HepG2 (cell line): ENCODE data around the gene UNG. TPM values are rescaled to one million over a fixed set of nuclear protein-coding genes. Genes with fewer than 3 reads are reported as not detected.
A peak's percentile ranks its signal among the peaks of the same experiment; 100 is the strongest.

Experiments used
- CEBPG ChIP-seq: IDR thresholded peaks from 2 replicates; pipeline ENCODE4 v1.6.1; 2016
- CERS6 ChIP-seq: sonication (generic); formaldehyde crosslinking; IDR thresholded peaks from 2 replicates; pipeline ENCODE4 v1.5.0; 2020; ENCODE audit warnings: missing genetic modification reagents
- GATAD1 ChIP-seq: IDR thresholded peaks from 2 replicates; pipeline ENCODE4 v1.6.1; 2016; ENCODE audit warnings: missing genetic modification reagents, missing compliant biosample characterization
- KDM4B ChIP-seq: sonication (generic); formaldehyde crosslinking; IDR thresholded peaks from 2 replicates; pipeline ENCODE4 v1.4.0; 2020; ENCODE audit warnings: missing genetic modification reagents
- MTERF4 ChIP-seq: sonication (generic); formaldehyde crosslinking; IDR thresholded peaks from 2 replicates; pipeline ENCODE4 v1.8.0; 2023; ENCODE audit warnings: mild to moderate bottlenecking, missing genetic modification reagents
- PCBP2 ChIP-seq: fragments of 200-400 bp; formaldehyde crosslinking; optimal IDR thresholded peaks from 2 replicates; pipeline ENCODE3; 2018; ENCODE audit warnings: low read length, low read depth; ENCODE audit not compliant: poor library complexity, severe bottlenecking
- RARA ChIP-seq: IDR thresholded peaks from 2 replicates; pipeline ENCODE4 v1.6.1; 2016; ENCODE audit warnings: missing genetic modification reagents, missing compliant biosample characterization
- SMARCE1 ChIP-seq: fragments of 450-650 bp; IDR thresholded peaks from 2 replicates; pipeline ENCODE4 v1.6.1; 2017; ENCODE audit warnings: borderline replicate concordance
- ZBTB2 ChIP-seq: sonication (generic); formaldehyde crosslinking; IDR thresholded peaks from 2 replicates; pipeline ENCODE4 v1.8.0; 2022; ENCODE audit warnings: low read depth, missing genetic modification reagents
- ZFP82 ChIP-seq: sonication (generic); formaldehyde crosslinking; IDR thresholded peaks from 2 replicates; pipeline ENCODE4 v1.5.1; 2020; ENCODE audit warnings: mild to moderate bottlenecking, missing genetic modification reagents, borderline replicate concordance
- ZFY ChIP-seq: sonication (generic); formaldehyde crosslinking; IDR thresholded peaks from 2 replicates; pipeline ENCODE4 v1.4.0; 2020; ENCODE audit warnings: missing genetic modification reagents
- ZNF225 ChIP-seq: sonication (generic); formaldehyde crosslinking; IDR thresholded peaks from 2 replicates; pipeline ENCODE4 v1.4.0; 2020; ENCODE audit warnings: mild to moderate bottlenecking, missing genetic modification reagents
- ZNF468 ChIP-seq: sonication (generic); formaldehyde crosslinking; IDR thresholded peaks from 2 replicates; pipeline ENCODE4 v1.8.0; 2022; ENCODE audit warnings: mild to moderate bottlenecking, moderate library complexity, missing genetic modification reagents
- ZNF646 ChIP-seq: sonication (generic); formaldehyde crosslinking; IDR thresholded peaks from 2 replicates; pipeline ENCODE4 v1.9.0; 2021; ENCODE audit warnings: mild to moderate bottlenecking, missing genetic modification reagents
- ZNF691 ChIP-seq: sonication (generic); formaldehyde crosslinking; IDR thresholded peaks from 2 replicates; pipeline ENCODE4 v1.4.0; 2020; ENCODE audit warnings: missing genetic modification reagents, low read depth, mild to moderate bottlenecking, borderline replicate concordance
- ZNF841 ChIP-seq: sonication (generic); formaldehyde crosslinking; IDR thresholded peaks from 2 replicates; pipeline ENCODE4 v1.8.1; 2023; ENCODE audit warnings: missing genetic modification reagents, borderline replicate concordance
- polyA plus RNA-seq, 8 experiments: library from polyadenylated mRNA; depleted of rRNA in 3 of 8; stranded (reverse) in 7 of 8; unstranded in 1 of 8; fragments of >200 nt; fragmentation: Illumina TruSeq in 4 of 8; extraction: Trizol in 4 of 8; gene quantifications; 2 replicates each; pipeline versions ENCODE4 v1.2.1 to v1.2.3, GENCODE V29; 2011 to 2016; ENCODE audit warnings: low read depth in 4 of 8, missing spikeins in 1 of 8, mixed read lengths in 1 of 8; ENCODE audit not compliant: insufficient read depth in 1 of 8
- total RNA-seq, 5 experiments: library from RNA; depleted of rRNA; stranded (reverse); fragments of >200 nt; fragmentation: Illumina TruSeq; extraction: Trizol; gene quantifications; 2 replicates each; pipeline ENCODE4 v1.2.3, GENCODE V29; 2016; ENCODE audit warnings: low read depth in 1 of 5
- TF ChIP-seq, protein P1 (sequence below): sonication (generic); formaldehyde crosslinking; IDR thresholded peaks from 2 replicates; pipeline ENCODE4 v1.4.0; 2020; ENCODE audit warnings: mild to moderate bottlenecking, missing genetic modification reagents

UNG gene
- total and polyA plus RNA-seq, 2 of the 13 experiments (the other 11 are each of a cell fraction or from before 2014, with no cell fraction given): 23.3 to 114 TPM

GRCh38 chr12:109093022-109093918 is 4.1 kb upstream of the UNG start, which contains the start of gene ALKBH2 (continued):
- TF ChIP-seq ZNF225 (CRISPR knock-in tag) (peak; percentile 96), SMARCE1 (no peak), ZNF691 (peak; percentile 96), PCBP2 (no peak), KDM4B (CRISPR knock-in tag) (peak; percentile 84), ZFP82 (CRISPR knock-in tag) (peak; percentile 90; the same call in 1 of the 2 replicates), ZNF841 (CRISPR knock-in tag) (peak; percentile 88), GATAD1 (CRISPR knock-in tag) (peak; percentile 93), ZNF468 (CRISPR knock-in tag) (peak; percentile 54; the same call in 1 of the 2 replicates), ZBTB2 (CRISPR knock-in tag) (peak; percentile 84; the same call in 1 of the 2 replicates), RARA (CRISPR knock-in tag) (peak; percentile 73), ZFY (CRISPR knock-in tag) (peak; percentile 64), ZNF646 (CRISPR knock-in tag) (no peak), CERS6 (CRISPR knock-in tag) (no peak), CEBPG (peak; percentile 46), MTERF4 (CRISPR knock-in tag) (peak; percentile 89; the same call in 1 of the 2 replicates)
- TF ChIP-seq, protein P1, sequence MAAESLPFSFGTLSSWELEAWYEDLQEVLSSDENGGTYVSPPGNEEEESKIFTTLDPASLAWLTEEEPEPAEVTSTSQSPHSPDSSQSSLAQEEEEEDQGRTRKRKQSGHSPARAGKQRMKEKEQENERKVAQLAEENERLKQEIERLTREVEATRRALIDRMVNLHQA: no peak
